ENCODE results near the gene TSPAN1. TPM values are rescaled to one million over a fixed set of nuclear protein-coding genes. Genes with fewer than 3 reads are reported as not detected.
"Not testable (repeated sequence)": the region's sequence is repeated elsewhere in the genome, so short reads cannot be mapped to it uniquely, and the experiment has no call there.

Gene TSPAN1
- total and polyA plus RNA-seq, 4 donors = 0.28 to 2.2 (median 0.67) TPM

DNA sequence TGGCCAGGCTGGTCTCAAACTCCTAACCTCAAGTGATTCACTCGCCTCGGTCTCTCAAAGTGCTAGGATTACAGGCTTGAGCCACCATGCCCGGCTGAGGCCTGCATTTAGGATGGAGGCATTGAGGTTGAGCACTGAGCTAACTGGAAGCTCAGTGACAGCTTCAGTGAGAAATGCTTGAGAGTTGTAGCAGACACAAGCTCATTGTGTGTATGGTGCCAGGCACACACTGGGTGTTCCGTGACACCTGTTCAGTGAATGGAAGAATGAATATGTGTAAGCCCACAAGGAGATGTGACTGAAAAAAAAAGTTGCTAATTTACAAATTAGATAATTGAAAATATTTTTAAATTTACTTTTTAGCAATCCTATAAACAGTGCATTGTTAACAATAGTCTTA is 50.1 kb downstream of the TSPAN1 start:
- Histone ChIP-seq H3K36me3 (ENCODE audit: control insufficient read depth, insufficient read depth, low read length) (peaks cover under 1% of the 10 kb centered on the region), H3K27ac (ENCODE audit: low read depth, low read length) (no peak overlapping the region), H3K4me3 (ENCODE audit: low read depth, low read length) (no peak overlapping the region), H3K4me1 (ENCODE audit: control insufficient read depth, insufficient read depth, low read length) (peaks cover 40% of the 10 kb centered on the region), H3K27me3 (ENCODE audit: control insufficient read depth, insufficient read depth, low read length) (no peaks in the 10 kb centered on the region), H3K9me3 (ENCODE audit: control insufficient read depth, insufficient read depth, low read length) (no peaks in the 10 kb centered on the region)
- DNase-seq (ENCODE audit: low read depth in 4 of 6, low spot score in 6 of 6) = no peak
- WGBS (ENCODE audit: insufficient coverage) = 69% methylated on average over 2 of the region's 4 CpGs

DNA sequence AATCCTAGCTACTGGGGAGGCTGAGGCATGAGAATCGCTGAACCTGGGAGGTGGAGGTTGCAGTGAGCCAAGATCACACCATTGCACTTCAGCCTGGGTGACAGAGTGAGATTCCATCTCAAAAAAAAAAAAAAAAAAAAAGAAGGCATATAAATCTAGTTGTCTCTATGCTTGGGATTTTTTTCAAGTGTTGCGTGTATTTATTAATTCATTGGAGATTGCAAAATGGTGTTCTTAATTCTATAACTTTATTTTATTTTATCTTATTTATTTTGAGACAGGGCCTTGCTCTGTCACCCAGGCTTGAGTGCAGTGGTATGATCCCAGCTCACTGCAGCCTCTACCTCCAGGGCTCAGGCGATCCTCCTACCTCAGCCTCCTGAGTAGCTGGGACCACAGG is 56.3 kb downstream of the TSPAN1 start:
- not testable (repeated sequence) for H3K4me1 ChIP-seq (ENCODE audit: control insufficient read depth, insufficient read depth, low read length); H3K4me3 ChIP-seq (ENCODE audit: low read depth, low read length); H3K27ac ChIP-seq (ENCODE audit: low read depth, low read length); H3K9me3 ChIP-seq (ENCODE audit: control insufficient read depth, insufficient read depth, low read length); H3K27me3 ChIP-seq (ENCODE audit: control insufficient read depth, insufficient read depth, low read length); H3K36me3 ChIP-seq (ENCODE audit: control insufficient read depth, insufficient read depth, low read length); DNase-seq (ENCODE audit: low read depth in 4 of 6, low spot score in 6 of 6)
- WGBS (ENCODE audit: insufficient coverage) = no CpG with 5 or more reads among the region's 3 CpGs

Small RNA genes within 50 kb of the gene (small RNA-seq; reads per million reads assigned to genes)
- gene AL672043.1 (ENCODE audit: low replicate concordance) = not detected

Other genes with a start within 250 kb of the TSPAN1 start
- gene PIK3R3, start 42.5 kb upstream of the TSPAN1 start, total RNA-seq = 10 to 100 TPM; 29.0 to 53.7 TPM
- gene PIK3R3, start 42.5 kb upstream of the TSPAN1 start, polyA plus RNA-seq (ENCODE audit: insufficient read length in 2 of 2) = 10 to 100 TPM; 55.2 to 63.1 TPM
- gene P3R3URF, start 1.4 kb downstream of the TSPAN1 start, total RNA-seq = not detected
- not detected for gene P3R3URF, start 1.4 kb downstream of the TSPAN1 start, polyA plus RNA-seq (ENCODE audit: insufficient read length in 2 of 2)
- gene POMGNT1, start 23.3 kb downstream of the TSPAN1 start, total RNA-seq = 100 to 1,000 TPM in 1 of 2 donors, 10 to 100 TPM in 1; 39.8 to 106 TPM
- gene POMGNT1, start 23.3 kb downstream of the TSPAN1 start, polyA plus RNA-seq (ENCODE audit: insufficient read length in 2 of 2) = 100 to 1,000 TPM; 110 to 132 TPM
- gene LURAP1, start 28.2 kb downstream of the TSPAN1 start, total RNA-seq = 1 to 10 TPM; 4.2 to 7.4 TPM
- gene LURAP1, start 28.2 kb downstream of the TSPAN1 start, polyA plus RNA-seq (ENCODE audit: insufficient read length in 2 of 2) = 1 to 10 TPM; 3.3 to 5.8 TPM
- 1 to 10 TPM; 2.9 to 3.9 TPM for gene RAD54L, start 72.7 kb downstream of the TSPAN1 start, total RNA-seq
- gene RAD54L, start 72.7 kb downstream of the TSPAN1 start, polyA plus RNA-seq (ENCODE audit: insufficient read length in 2 of 2) = 1 to 10 TPM; 8.3 to 8.5 TPM
- 10 to 100 TPM; 44.6 to 68.9 TPM for gene LRRC41, start 128.5 kb downstream of the TSPAN1 start, total RNA-seq
- gene LRRC41, start 128.5 kb downstream of the TSPAN1 start, polyA plus RNA-seq (ENCODE audit: insufficient read length in 2 of 2) = 10 to 100 TPM; 71.4 to 76.2 TPM
- gene UQCRH, start 128.6 kb downstream of the TSPAN1 start, total RNA-seq = 100 to 1,000 TPM; 326 to 364 TPM
- gene UQCRH, start 128.6 kb downstream of the TSPAN1 start, polyA plus RNA-seq (ENCODE audit: insufficient read length in 2 of 2) = 100 to 1,000 TPM; 430 to 449 TPM
- 10 to 100 TPM; 12.2 to 14.3 TPM for gene NSUN4, start 165.7 kb downstream of the TSPAN1 start, total RNA-seq
- gene NSUN4, start 165.7 kb downstream of the TSPAN1 start, polyA plus RNA-seq (ENCODE audit: insufficient read length in 2 of 2) = 10 to 100 TPM; 13.3 to 17.5 TPM
- gene FAAH, start 219.2 kb downstream of the TSPAN1 start, total RNA-seq = 10 to 100 TPM; 14.3 to 19.7 TPM
- gene FAAH, start 219.2 kb downstream of the TSPAN1 start, polyA plus RNA-seq (ENCODE audit: insufficient read length in 2 of 2) = 10 to 100 TPM; 34.3 to 43.3 TPM

Data from spinal cord (tissue), 10 donors.